ENCODE measurements around the gene ACKR3.

ACKR3 gene

DNA sequence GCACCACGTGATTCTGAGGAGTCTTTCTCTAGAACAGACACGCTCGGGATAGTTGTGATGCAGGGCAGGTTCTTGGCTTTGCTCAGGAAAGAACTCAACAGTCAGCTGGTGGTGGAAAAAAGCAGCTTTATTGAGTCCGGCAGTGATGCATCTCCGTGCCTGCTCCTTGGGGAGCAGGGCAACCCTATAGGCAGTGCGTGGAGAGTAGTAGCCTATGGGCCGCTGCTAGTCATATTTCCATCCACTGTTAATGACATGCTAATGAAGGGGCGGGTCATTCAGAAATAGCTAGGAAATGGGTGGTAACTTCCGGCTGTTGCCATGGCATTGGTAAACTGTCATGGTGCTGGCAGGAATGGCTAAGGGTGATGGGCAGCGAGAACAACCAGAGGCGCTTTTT is 11.6 kb upstream of the ACKR3 start:
- TF ChIP-seq, protein P1, sequence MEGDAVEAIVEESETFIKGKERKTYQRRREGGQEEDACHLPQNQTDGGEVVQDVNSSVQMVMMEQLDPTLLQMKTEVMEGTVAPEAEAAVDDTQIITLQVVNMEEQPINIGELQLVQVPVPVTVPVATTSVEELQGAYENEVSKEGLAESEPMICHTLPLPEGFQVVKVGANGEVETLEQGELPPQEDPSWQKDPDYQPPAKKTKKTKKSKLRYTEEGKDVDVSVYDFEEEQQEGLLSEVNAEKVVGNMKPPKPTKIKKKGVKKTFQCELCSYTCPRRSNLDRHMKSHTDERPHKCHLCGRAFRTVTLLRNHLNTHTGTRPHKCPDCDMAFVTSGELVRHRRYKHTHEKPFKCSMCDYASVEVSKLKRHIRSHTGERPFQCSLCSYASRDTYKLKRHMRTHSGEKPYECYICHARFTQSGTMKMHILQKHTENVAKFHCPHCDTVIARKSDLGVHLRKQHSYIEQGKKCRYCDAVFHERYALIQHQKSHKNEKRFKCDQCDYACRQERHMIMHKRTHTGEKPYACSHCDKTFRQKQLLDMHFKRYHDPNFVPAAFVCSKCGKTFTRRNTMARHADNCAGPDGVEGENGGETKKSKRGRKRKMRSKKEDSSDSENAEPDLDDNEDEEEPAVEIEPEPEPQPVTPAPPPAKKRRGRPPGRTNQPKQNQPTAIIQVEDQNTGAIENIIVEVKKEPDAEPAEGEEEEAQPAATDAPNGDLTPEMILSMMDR (IDR thresholded peaks at IDR 0.05; ENCODE audit: low read depth, low read length, missing control alignments), result no peak
- no peak for DNase-seq (ENCODE audit: extremely low read depth, low read depth)
- no peak overlapping the region for H3K4me3 ChIP-seq (replicated peaks; ENCODE audit: low read depth, low read length)

- DNase-seq (ENCODE audit: extremely low read depth, low read depth), result no peak
- no peak overlapping the region for H3K4me3 ChIP-seq (replicated peaks; ENCODE audit: low read depth, low read length)
- TF ChIP-seq, protein P1 (IDR thresholded peaks at IDR 0.05; ENCODE audit: low read depth, low read length, missing control alignments), result no peak
These were observed 10.3 kb upstream of the ACKR3 start for GRCh38 chr2:236558993-236559978.

DNA sequence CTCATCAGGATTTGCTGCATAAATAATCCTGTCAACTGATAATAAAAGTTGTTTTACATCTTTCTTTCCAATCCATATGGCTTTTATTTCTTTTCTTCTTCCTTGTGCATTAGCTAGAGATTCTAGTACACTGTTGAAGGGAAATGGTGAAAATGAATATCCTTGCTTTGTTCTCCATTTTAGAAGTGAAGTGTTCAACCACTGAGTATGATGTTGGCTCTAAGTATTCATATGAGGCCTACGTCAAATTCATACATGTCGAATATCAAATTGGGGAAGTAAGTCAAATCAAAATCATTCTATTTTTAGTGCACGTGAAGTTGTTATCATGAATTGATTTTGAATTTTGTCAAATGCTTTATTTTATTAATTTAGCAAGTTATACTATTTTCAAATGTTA is 7.8 kb upstream of the ACKR3 start:
- H3K4me3 ChIP-seq (replicated peaks; ENCODE audit: low read depth, low read length), result no peak overlapping the region
- no peak for DNase-seq (ENCODE audit: extremely low read depth, low read depth)
- TF ChIP-seq, protein P1 (IDR thresholded peaks at IDR 0.05; ENCODE audit: low read depth, low read length, missing control alignments), result no peak

- H3K4me3 ChIP-seq (replicated peaks; ENCODE audit: low read depth, low read length), result no peak overlapping the region
- DNase-seq (ENCODE audit: extremely low read depth, low read depth), result no peak
- TF ChIP-seq, protein P1 (IDR thresholded peaks at IDR 0.05; ENCODE audit: low read depth, low read length, missing control alignments), result peak; percentile 57
These were observed 7.2 kb upstream of the ACKR3 start for GRCh38 chr2:236562434-236562833.

DNA sequence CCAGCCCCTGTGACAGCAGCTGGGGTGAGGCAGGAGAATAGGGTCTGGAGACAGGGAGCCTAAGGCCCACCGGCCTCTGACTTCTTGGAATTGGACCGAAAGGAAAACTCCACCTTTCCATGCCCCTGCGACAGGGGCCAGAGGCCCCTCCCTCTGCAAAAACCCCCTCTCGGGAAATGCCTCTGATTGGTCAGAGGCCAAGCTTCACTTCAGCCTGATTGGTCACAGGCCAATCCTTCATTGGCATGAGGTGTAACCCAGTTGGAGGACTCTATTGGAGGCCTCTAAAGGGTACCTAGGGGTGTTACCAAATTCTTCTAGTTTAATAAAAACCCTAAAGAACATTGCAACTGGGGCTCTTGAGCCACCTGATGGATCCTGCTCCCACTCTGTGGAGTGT is 5.7 kb upstream of the ACKR3 start:
- H3K4me3 ChIP-seq (replicated peaks; ENCODE audit: low read depth, low read length), result no peak overlapping the region
- DNase-seq (ENCODE audit: extremely low read depth, low read depth), result no peak
- TF ChIP-seq, protein P1 (IDR thresholded peaks at IDR 0.05; ENCODE audit: low read depth, low read length, missing control alignments), result no peak

GRCh38 chr2:236565212-236565611 is 4.4 kb upstream of the ACKR3 start:
- no peak overlapping the region for H3K4me3 ChIP-seq (replicated peaks; ENCODE audit: low read depth, low read length)
- no peak for DNase-seq (ENCODE audit: extremely low read depth, low read depth)
- TF ChIP-seq, protein P1 (IDR thresholded peaks at IDR 0.05; ENCODE audit: low read depth, low read length, missing control alignments), result no peak
